HUDEP-2 (cell line): ENCODE measurements around the gene UBE2U.
A peak's percentile ranks its signal among the peaks of the same experiment; 100 is the strongest.
"Not testable (repeated sequence)": the region's sequence is repeated elsewhere in the genome, so short reads cannot be mapped to it uniquely, and the experiment has no call there.

Experiments used
- DNase-seq, 76 experiments: peaks; one replicate each; lab custom pipeline; 2025; ENCODE audit not compliant: unreplicated experiment in 76 of 76; lab: John Stamatoyannopoulos, UW

Gene UBE2U

GRCh38 chr1:64187646-64188045 is 15.8 kb upstream of the UBE2U start:
- no peak for DNase-seq

GRCh38 chr1:64192290-64192689 is 11.1 kb upstream of the UBE2U start:
- DNase-seq: no peak

- no peak for DNase-seq
These were observed 9.0 kb upstream of the UBE2U start for GRCh38 chr1:64194168-64195080.

GRCh38 chr1:64195081-64195395 is 8.4 kb upstream of the UBE2U start:
- DNase-seq: no peak

- DNase-seq: no peak
These were observed 7.2 kb upstream of the UBE2U start for GRCh38 chr1:64196074-64196870.

GRCh38 chr1:64197076-64197475 is 6.3 kb upstream of the UBE2U start:
- no peak for DNase-seq

- peak in 1 of 76 experiments; percentile 3 for DNase-seq
These were observed 4.3 kb upstream of the UBE2U start for GRCh38 chr1:64199154-64199553.

GRCh38 chr1:64200064-64200463 is 3.4 kb upstream of the UBE2U start:
- no peak for DNase-seq

- DNase-seq: no peak
These were observed 5.8 kb downstream of the UBE2U start for GRCh38 chr1:64209221-64209620.

- no peak for DNase-seq
These were observed 8.6 kb downstream of the UBE2U start for GRCh38 chr1:64212031-64212430.

GRCh38 chr1:64215576-64215975 is 12.2 kb downstream of the UBE2U start:
- DNase-seq: no peak

GRCh38 chr1:64220241-64220640 is 16.8 kb downstream of the UBE2U start:
- DNase-seq: no peak

- DNase-seq: peak in 2 of 76 experiments; percentile 2 to 20
These were observed 20.1 kb downstream of the UBE2U start for GRCh38 chr1:64223329-64224151.

GRCh38 chr1:64224236-64224635 is 20.8 kb downstream of the UBE2U start:
- DNase-seq: not testable (repeated sequence)

GRCh38 chr1:64228167-64228957 is 24.9 kb downstream of the UBE2U start:
- DNase-seq: no peak

- no peak for DNase-seq
These were observed 25.9 kb downstream of the UBE2U start for GRCh38 chr1:64229307-64229706.

GRCh38 chr1:64231153-64231552 is 27.7 kb downstream of the UBE2U start:
- no peak for DNase-seq

- DNase-seq: no peak
These were observed 28.2 kb downstream of the UBE2U start for GRCh38 chr1:64231654-64232053.

- DNase-seq: no peak
These were observed 31.3 kb downstream of the UBE2U start for GRCh38 chr1:64234714-64235113.

- DNase-seq: no peak
These were observed 31.8 kb downstream of the UBE2U start for GRCh38 chr1:64235181-64235580.
